Breast epithelium (tissue), 3 donors: ENCODE data around the gene PLEKHF1.

Experiments used
- CTCF ChIP-seq, 3 donors: fragments of 450-650 bp; IDR thresholded peaks; one replicate each; pipeline ENCODE4 v1.5.1; 2016 to 2017; ENCODE audit warnings: antibody characterized with exemption in 3 of 3, mild to moderate bottlenecking in 3 of 3, moderate library complexity in 3 of 3
- POLR2A ChIP-seq: fragments of 450-650 bp; IDR thresholded peaks from one replicate; pipeline ENCODE4 v1.6.1; 2016; ENCODE audit warnings: antibody characterized with exemption, mild to moderate bottlenecking, moderate library complexity
- POLR2AphosphoS5 ChIP-seq, 3 donors: sonication (generic); formaldehyde crosslinking; IDR thresholded peaks; one replicate each; pipeline ENCODE4 v1.6.1; 2017; ENCODE audit warnings: antibody characterized with exemption in 3 of 3

- no peak for TF ChIP-seq CTCF (IDR thresholded peaks at IDR 0.05)
- TF ChIP-seq POLR2AphosphoS5 (IDR thresholded peaks at IDR 0.05) = no peak
- no peak for TF ChIP-seq POLR2A
These were observed 6.9 kb upstream of the PLEKHF1 start for GRCh38 chr19:29658221-29658991.
